NCI-H1930 (cell line): ENCODE data around the gene C12orf76.
"Not testable (repeated sequence)": the region's sequence is repeated elsewhere in the genome, so short reads cannot be mapped to it uniquely, and the experiment has no call there.

Source experiments
- DNase-seq, 2 experiments: peaks; one replicate each; lab custom pipeline; 2025; lab: John Stamatoyannopoulos, UW

C12orf76 gene

GRCh38 chr12:110048242-110049027 lies at the start of gene C12orf76:
TSS of gene C12orf76 (minus strand) at chr12:110048522. CDS start at chr12:110048495, 27 bp downstream.
- DNase-seq, result peak; percentile 90 to 95

- DNase-seq, result no peak
These were observed 45.4 kb upstream of the C12orf76 start for GRCh38 chr12:110093631-110094311.

- no peak for DNase-seq
These were observed 42.9 kb upstream of the C12orf76 start for GRCh38 chr12:110091136-110091711.

- DNase-seq, result no peak
These were observed 42.2 kb upstream of the C12orf76 start for GRCh38 chr12:110090266-110091135.

- no peak for DNase-seq
These were observed 40.6 kb upstream of the C12orf76 start for GRCh38 chr12:110088936-110089335.

GRCh38 chr12:110088216-110088615 lies 39.9 kb upstream of the C12orf76 start:
- not testable (repeated sequence) for DNase-seq

- DNase-seq, result no peak
These were observed 36.1 kb upstream of the C12orf76 start for GRCh38 chr12:110084314-110085015.

- no peak for DNase-seq
These were observed 32.1 kb upstream of the C12orf76 start for GRCh38 chr12:110080410-110080809.

GRCh38 chr12:110079477-110080400 lies 31.4 kb upstream of the C12orf76 start:
- peak; percentile 42 to 59 for DNase-seq

- DNase-seq, result no peak
These were observed 29.5 kb upstream of the C12orf76 start for GRCh38 chr12:110077800-110078199.

GRCh38 chr12:110075880-110076279 lies 27.6 kb upstream of the C12orf76 start:
- no peak for DNase-seq

GRCh38 chr12:110074089-110074488 lies 25.8 kb upstream of the C12orf76 start:
- no peak for DNase-seq

GRCh38 chr12:110073049-110073831 lies 24.9 kb upstream of the C12orf76 start:
- DNase-seq, result no peak

- not testable (repeated sequence) for DNase-seq
These were observed 24.3 kb upstream of the C12orf76 start for GRCh38 chr12:110072636-110073035.

GRCh38 chr12:110071967-110072366 lies 23.6 kb upstream of the C12orf76 start:
- no peak for DNase-seq

GRCh38 chr12:110071504-110071903 lies 23.2 kb upstream of the C12orf76 start:
- DNase-seq, result no peak

GRCh38 chr12:110068654-110069053 lies 20.3 kb upstream of the C12orf76 start:
- DNase-seq, result no peak

- DNase-seq, result not testable (repeated sequence)
These were observed 19.8 kb upstream of the C12orf76 start for GRCh38 chr12:110068115-110068514.

GRCh38 chr12:110067531-110067930 lies 19.2 kb upstream of the C12orf76 start:
- DNase-seq, result no peak
